ENCODE measurements around the gene PCBP2. TPM values are rescaled to one million over a fixed set of nuclear protein-coding genes. Genes with fewer than 3 reads are reported as not detected.

Gene PCBP2
- total and polyA plus RNA-seq, 10 of the 15 experiments (the other 5 are each of a cell fraction or from before 2014, with no cell fraction given): 109 to 803 (median 327) TPM

DNA sequence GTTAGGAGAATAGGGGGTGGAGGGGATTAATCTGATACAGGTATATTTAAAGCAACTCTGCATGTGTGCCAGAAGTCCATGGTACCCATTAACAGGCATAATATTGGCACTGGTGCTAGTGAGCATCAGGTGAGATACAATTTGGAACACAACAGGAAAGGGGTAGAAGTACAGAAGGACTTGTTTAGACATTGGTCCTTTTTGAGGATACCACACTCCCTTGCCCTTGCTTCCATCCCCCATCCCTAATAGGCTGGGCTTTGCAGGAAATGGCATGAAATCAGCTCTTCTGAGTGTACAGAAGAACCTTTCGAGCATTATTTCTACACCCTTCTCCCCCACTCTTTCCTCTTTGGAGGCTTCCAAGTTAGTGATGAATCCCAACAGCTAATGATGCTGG lies 16.4 kb downstream of the PCBP2 start:
- H3K27me3 ChIP-seq (replicated peaks in 1 of 2; ENCODE audit: control insufficient read depth in 2 of 2, insufficient read depth in 2 of 2, low read length in 1 of 2): no peaks in the 10 kb centered on the region
- no peak overlapping the region for H3K9ac ChIP-seq (ENCODE audit: control insufficient read depth, insufficient read depth, low read length)
- FAIRE-seq: no peak
- peaks cover 36 to 72% of the 10 kb centered on the region in 2 experiments for H3K36me3 ChIP-seq (ENCODE audit: control insufficient read depth in 2 of 2, insufficient read depth in 2 of 2, low read length in 1 of 2)
- H3K4me3 ChIP-seq: no peak overlapping the region
- BruUV-seq (replicated peaks): no TSS peak
- H3K9me3 ChIP-seq (replicated peaks; ENCODE audit: control insufficient read depth, insufficient read depth, low read length): no peaks in the 10 kb centered on the region
- no peak for DNase-seq (ENCODE audit: low read depth, low spot score)
- in situ Hi-C loops (cut with MboI) (no loop called here), intact Hi-C loops (cut with micrococcal nuclease; ENCODE audit: unreplicated experiment) (no loop called here)
- H4K20me1 ChIP-seq (ENCODE audit: control insufficient read depth, insufficient read depth): peaks cover 7% of the 10 kb centered on the region; the same call in 1 of the 2 replicates
- SMC1A ChIA-PET (ENCODE audit: uncharacterized antibody, unreplicated experiment): interaction anchor here (1.2 kb wide), 1 partner anchor 9 kb away, joined by 5 read pairs; no protein-coding TSS in a partner anchor
- H3K4me1 ChIP-seq (ENCODE audit: control insufficient read depth, insufficient read depth, low read length): no peaks in the 10 kb centered on the region
- H2AFZ ChIP-seq (ENCODE audit: control insufficient read depth, low read depth, low read length): no peak overlapping the region
- H3K79me2 ChIP-seq (ENCODE audit: control insufficient read depth, insufficient read depth, low read length): peaks cover 7% of the 10 kb centered on the region
- 92% methylated on average over 1 of the region's 1 CpG for WGBS (ENCODE audit: insufficient coverage, insufficient replicate concordance, low lambda C conversion rate, missing lambda C conversion rate)
- ATAC-seq: no peak
- CTCF ChIA-PET: interaction anchor here (0.8 to 2.2 kb wide), 3 partner anchors 9 to 173 kb away, joined by 3 to 10 read pairs (median 4); partner anchors contain the start of genes PFDN5 and TARBP2
- TF ChIP-seq POLR2AphosphoS5 (IDR thresholded peaks at IDR 0.05; ENCODE audit: low read length) (peak; percentile 84; the same call in 1 of the 2 replicates), YY1 (IDR thresholded peaks at IDR 0.05; ENCODE audit: low read depth, low read length) (no peak), CHD1 (IDR thresholded peaks at IDR 0.05; ENCODE audit: low read depth, low read length) (no peak), NRF1 (conservative IDR thresholded peaks at IDR 0.05; ENCODE audit: low read depth, low read length) (no peak), ZNF217 (IDR thresholded peaks at IDR 0.05) (no peak)
- H3K4me2 ChIP-seq (ENCODE audit: control insufficient read depth, insufficient read depth): no peak overlapping the region
- RAD21 ChIA-PET (ENCODE audit: unreplicated experiment): no interaction called here
- POLR2A ChIA-PET: interaction anchor here (0.6 kb wide), 1 partner anchor 67 kb away, joined by 3 read pairs; no protein-coding TSS in a partner anchor
- no peak overlapping the region for H3K27ac ChIP-seq (ENCODE audit: control insufficient read depth, insufficient read depth)

DNA sequence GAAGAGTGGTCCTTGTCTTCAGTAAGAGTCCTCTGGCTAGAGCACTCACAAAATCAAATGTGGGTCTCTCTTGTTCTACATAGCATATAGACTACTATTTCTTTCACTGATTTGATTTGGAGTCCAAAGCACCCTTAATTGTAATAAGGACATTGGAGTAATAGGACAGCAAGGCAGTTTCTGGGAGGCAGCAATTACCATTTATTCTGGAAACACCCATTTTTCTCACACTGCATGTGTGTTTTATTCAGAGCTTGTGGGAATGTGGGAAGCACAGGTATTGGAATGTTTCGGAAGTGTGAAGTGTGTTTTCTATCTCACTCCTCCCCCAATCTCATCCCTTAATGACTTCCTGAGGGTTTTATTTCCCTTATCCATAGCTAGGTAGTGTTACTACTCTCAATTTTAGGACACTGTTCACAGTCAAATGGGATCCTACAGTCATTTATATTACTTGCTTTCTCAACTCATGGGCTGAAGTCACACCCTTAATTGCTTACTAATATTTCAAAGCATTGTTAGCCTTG lies 20.2 kb downstream of the PCBP2 start:
- no peak for FAIRE-seq
- ChIA-PET CTCF (interaction anchor here (1.9 to 2.9 kb wide), 2 partner anchors 10 to 119 kb away, joined by 7 to 12 read pairs; no protein-coding TSS in a partner anchor), POLR2A (interaction anchor here (1.4 to 2.2 kb wide), 3 partner anchors 17 to 89 kb away, joined by 3 to 6 read pairs (median 4); no protein-coding TSS in a partner anchor), RAD21 (ENCODE audit: unreplicated experiment) (interaction anchor here (1.5 kb wide), 1 partner anchor 120 kb away, joined by 3 read pairs; no protein-coding TSS in a partner anchor), SMC1A (ENCODE audit: uncharacterized antibody, unreplicated experiment) (interaction anchor here (1.9 kb wide), 1 partner anchor 10 kb away, joined by 6 read pairs; no protein-coding TSS in a partner anchor)
- no peaks in the 10 kb centered on the region for H3K9me3 ChIP-seq (replicated peaks; ENCODE audit: control insufficient read depth, insufficient read depth, low read length)
- no peak overlapping the region for H3K9ac ChIP-seq (ENCODE audit: control insufficient read depth, insufficient read depth, low read length)
- H3K4me3 ChIP-seq: no peak overlapping the region
- no peak overlapping the region for H3K27ac ChIP-seq (ENCODE audit: control insufficient read depth, insufficient read depth)
- BruUV-seq (replicated peaks): no TSS peak
- DNase-seq (ENCODE audit: low read depth, low spot score): no peak
- 0 out of 2 replicates have a peak, but pooled peaks cover 2% of the 10 kb centered on the region for H3K4me1 ChIP-seq (ENCODE audit: control insufficient read depth, insufficient read depth, low read length)
- WGBS (ENCODE audit: insufficient coverage, insufficient replicate concordance, low lambda C conversion rate, missing lambda C conversion rate): 67% methylated on average over 1 of the region's 1 CpG
- peaks cover 3% of the 10 kb centered on the region; the same call in 1 of the 2 replicates for H3K79me2 ChIP-seq (ENCODE audit: control insufficient read depth, insufficient read depth, low read length)
- in situ Hi-C loops (cut with MboI) (loop anchor here (10.0 kb wide), 1 partner anchor 447 kb away; no protein-coding TSS in a partner anchor), intact Hi-C loops (cut with micrococcal nuclease; ENCODE audit: unreplicated experiment) (no loop called here)
- peaks cover 5% of the 10 kb centered on the region for H4K20me1 ChIP-seq (ENCODE audit: control insufficient read depth, insufficient read depth)
- H3K4me2 ChIP-seq (ENCODE audit: control insufficient read depth, insufficient read depth): no peak overlapping the region
- no peaks in the 10 kb centered on the region for H3K27me3 ChIP-seq (replicated peaks in 1 of 2; ENCODE audit: control insufficient read depth in 2 of 2, insufficient read depth in 2 of 2, low read length in 1 of 2)
- TF ChIP-seq FOXK2 (IDR thresholded peaks at IDR 0.05) (no peak), IRF4 (IDR thresholded peaks at IDR 0.05; ENCODE audit: low read depth, low read length) (no peak), GATAD2B (conservative IDR thresholded peaks at IDR 0.05; ENCODE audit: low read depth) (no peak), BCL11A (IDR thresholded peaks at IDR 0.05; ENCODE audit: low read depth, low read length) (no peak), YY1 (IDR thresholded peaks at IDR 0.05; ENCODE audit: low read depth, low read length) (no peak)
- TF ChIP-seq, protein P1, sequence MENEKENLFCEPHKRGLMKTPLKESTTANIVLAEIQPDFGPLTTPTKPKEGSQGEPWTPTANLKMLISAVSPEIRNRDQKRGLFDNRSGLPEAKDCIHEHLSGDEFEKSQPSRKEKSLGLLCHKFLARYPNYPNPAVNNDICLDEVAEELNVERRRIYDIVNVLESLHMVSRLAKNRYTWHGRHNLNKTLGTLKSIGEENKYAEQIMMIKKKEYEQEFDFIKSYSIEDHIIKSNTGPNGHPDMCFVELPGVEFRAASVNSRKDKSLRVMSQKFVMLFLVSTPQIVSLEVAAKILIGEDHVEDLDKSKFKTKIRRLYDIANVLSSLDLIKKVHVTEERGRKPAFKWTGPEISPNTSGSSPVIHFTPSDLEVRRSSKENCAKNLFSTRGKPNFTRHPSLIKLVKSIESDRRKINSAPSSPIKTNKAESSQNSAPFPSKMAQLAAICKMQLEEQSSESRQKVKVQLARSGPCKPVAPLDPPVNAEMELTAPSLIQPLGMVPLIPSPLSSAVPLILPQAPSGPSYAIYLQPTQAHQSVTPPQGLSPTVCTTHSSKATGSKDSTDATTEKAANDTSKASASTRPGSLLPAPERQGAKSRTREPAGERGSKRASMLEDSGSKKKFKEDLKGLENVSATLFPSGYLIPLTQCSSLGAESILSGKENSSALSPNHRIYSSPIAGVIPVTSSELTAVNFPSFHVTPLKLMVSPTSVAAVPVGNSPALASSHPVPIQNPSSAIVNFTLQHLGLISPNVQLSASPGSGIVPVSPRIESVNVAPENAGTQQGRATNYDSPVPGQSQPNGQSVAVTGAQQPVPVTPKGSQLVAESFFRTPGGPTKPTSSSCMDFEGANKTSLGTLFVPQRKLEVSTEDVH (IDR thresholded peaks at IDR 0.05; ENCODE audit: low read depth, partially characterized antibody): no peak
- H3K36me3 ChIP-seq (ENCODE audit: control insufficient read depth in 2 of 2, insufficient read depth in 2 of 2, low read length in 1 of 2): peaks cover 26 to 67% of the 10 kb centered on the region in 2 experiments
- H2AFZ ChIP-seq (ENCODE audit: control insufficient read depth, low read depth, low read length): no peak overlapping the region
- ATAC-seq: no peak

Measured in GM12878 (cell line).